ENCODE measurements around the gene JMJD1C. TPM values are rescaled to one million over a fixed set of nuclear protein-coding genes. Genes with fewer than 3 reads are reported as not detected.
A peak's percentile ranks its signal among the peaks of the same experiment; 100 is the strongest.

Gene JMJD1C
- total and polyA plus RNA-seq, 10 of the 15 experiments (the other 5 are each of a cell fraction or from before 2014, with no cell fraction given): 31.2 to 83.3 (median 49.5) TPM

- in situ Hi-C loops (cut with MboI) (no loop called here), intact Hi-C loops (cut with micrococcal nuclease; ENCODE audit: unreplicated experiment) (loop anchor here (5.0 kb wide), 1 partner anchor 33 kb away; no protein-coding TSS in a partner anchor)
- H3K4me3 ChIP-seq: peak overlapping the region; percentile 35
- no peaks in the 10 kb centered on the region for H4K20me1 ChIP-seq (ENCODE audit: control insufficient read depth, insufficient read depth)
- H3K4me1 ChIP-seq (ENCODE audit: control insufficient read depth, insufficient read depth, low read length): peaks cover 37% of the 10 kb centered on the region
- DNase-seq (ENCODE audit: low read depth, low spot score): no peak
- BruUV-seq (replicated peaks): no TSS peak
- no peaks in the 10 kb centered on the region for H3K9me3 ChIP-seq (replicated peaks; ENCODE audit: control insufficient read depth, insufficient read depth, low read length)
- H3K36me3 ChIP-seq (ENCODE audit: control insufficient read depth in 2 of 2, insufficient read depth in 2 of 2, low read length in 1 of 2): peaks cover 0 to 6% of the 10 kb centered on the region in 2 experiments; a peak in 2 of 4 replicates
- TF ChIP-seq CBX5 (IDR thresholded peaks at IDR 0.05; ENCODE audit: low read depth) (0 out of 2 replicates have a peak, but pooled peaks have one; percentile 7), PAX5 (IDR thresholded peaks at IDR 0.05; ENCODE audit: borderline replicate concordance, low read depth, low read length) (peak; percentile 77; the same call in 1 of the 2 replicates), CHD4 (IDR thresholded peaks at IDR 0.05) (0 out of 2 replicates have a peak, but pooled peaks have one; percentile 36), SIN3A (IDR thresholded peaks at IDR 0.05; ENCODE audit: low read depth, low read length) (no peak), SKIL (IDR thresholded peaks at IDR 0.05; ENCODE audit: low read depth, poor library complexity, severe bottlenecking) (no peak), HDGF (IDR thresholded peaks at IDR 0.05) (no peak), PAX8 (IDR thresholded peaks at IDR 0.05) (peak; percentile 79; the same call in 1 of the 2 replicates), NBN (IDR thresholded peaks at IDR 0.05) (0 out of 2 replicates have a peak, but pooled peaks have one; percentile 18), FOXM1 (IDR thresholded peaks at IDR 0.05; ENCODE audit: low read depth, low read length) (no peak)
- H2AFZ ChIP-seq (ENCODE audit: control insufficient read depth, low read depth, low read length): no peak overlapping the region
- H3K27ac ChIP-seq (ENCODE audit: control insufficient read depth, insufficient read depth): peak overlapping the region; percentile 81
- RAD21 ChIA-PET (ENCODE audit: unreplicated experiment): interaction anchor here (1.1 to 6.7 kb wide), 5 partner anchors 8 to 123 kb away, joined by 3 to 67 read pairs (median 4); no protein-coding TSS in a partner anchor
- 9% methylated on average over 17 of the region's 17 CpGs for WGBS (ENCODE audit: insufficient coverage, insufficient replicate concordance, low lambda C conversion rate, missing lambda C conversion rate)
- POLR2A ChIA-PET: interaction anchor here (0.7 to 3.5 kb wide), 6 partner anchors 24 to 368 kb away, joined by 3 to 12 read pairs (median 3); no protein-coding TSS in a partner anchor
- H3K4me2 ChIP-seq (ENCODE audit: control insufficient read depth, insufficient read depth): peak overlapping the region; percentile 93
- H3K27me3 ChIP-seq (replicated peaks in 1 of 2; ENCODE audit: control insufficient read depth in 2 of 2, insufficient read depth in 2 of 2, low read length in 1 of 2): no peaks in the 10 kb centered on the region
- SMC1A ChIA-PET (ENCODE audit: uncharacterized antibody, unreplicated experiment): interaction anchor here (0.7 to 6.9 kb wide), 10 partner anchors 8 to 368 kb away, joined by 3 to 68 read pairs (median 7); no protein-coding TSS in a partner anchor
- CTCF ChIA-PET: interaction anchor here (0.9 to 5.4 kb wide), 6 partner anchors 9 to 370 kb away, joined by 3 to 33 read pairs (median 10); no protein-coding TSS in a partner anchor
- ATAC-seq: peak; percentile 9; the same call in 2 of the 3 replicates
- no peak for FAIRE-seq
- peaks cover 99% of the 10 kb centered on the region for H3K79me2 ChIP-seq (ENCODE audit: control insufficient read depth, insufficient read depth, low read length)
- H3K9ac ChIP-seq (ENCODE audit: control insufficient read depth, insufficient read depth, low read length): peak overlapping the region; percentile 35; the same call in 1 of the 2 replicates
Measured at GRCh38 chr10:63260103-63260859, 205.5 kb downstream of the JMJD1C start.

Measured in GM12878 (cell line).